HepG2 (cell line): ENCODE data around the gene FAH. TPM values are rescaled to one million over a fixed set of nuclear protein-coding genes. Genes with fewer than 3 reads are reported as not detected.

Source experiments
- ATAC-seq: fragments of 200-7000 bp; cut with Tn5 transposase; 3 replicates; pipeline ENCODE4 v1.9.1; 2020; ENCODE audit warnings: mild to moderate bottlenecking, moderate library complexity
- BruUV-seq: library from RNA; stranded (reverse); fragments of 400-500 nt; replicated peaks from 2 replicates; lab custom pipeline; 2021; lab: Mats Ljungman, UMichigan
- CTCF ChIA-PET: fragments of 300-600 bp; formaldehyde crosslinking; extraction: SDS; loops from one replicate; lab custom pipeline; 2021; ENCODE audit warnings: low total read pairs, inconsistent platforms, low intra/inter-chr PET ratio; lab: Yijun Ruan, JAX
- POLR2A ChIA-PET: fragments of 350-600 bp; sonication (Branson Sonifier 250); formaldehyde crosslinking; loops from one replicate; lab custom pipeline; 2020; ENCODE audit warnings: antibody characterized with exemption, inconsistent platforms; lab: Yijun Ruan, JAX
- DNase-seq: peaks from one replicate; pipeline ENCODE4 v3.0.0-alpha.2; 2015; ENCODE audit warnings: low spot score
- FAIRE-seq: peaks from 3 replicates; lab custom pipeline; 2011; peaks lifted over from hg19 to GRCh38; lab: Jason Lieb, UNC
- H2AFZ ChIP-seq: one replicate; pipeline ENCODE4 v1.6.1; 2011; ENCODE audit warnings: low read length, inconsistent platforms
- H3K27ac ChIP-seq: fragments of 300-600 bp; 3 replicates; pipeline ENCODE4 v1.8.0; 2011; ENCODE audit warnings: mixed run types, mild to moderate bottlenecking, mixed read lengths, low read length, inconsistent platforms; ENCODE audit not compliant: insufficient read depth; ENCODE audit errors: extremely low read length
- H3K27me3 ChIP-seq, 2 experiments: fragments of 200-600 bp in 1 of 2; 2 replicates in 1 of 2; 3 replicates in 1 of 2; pipeline versions ENCODE4 v1.6.0 to v1.8.0; 2011; ENCODE audit warnings: low read length in 2 of 2, mild to moderate bottlenecking in 2 of 2, moderate library complexity in 2 of 2, inconsistent platforms in 1 of 2; ENCODE audit not compliant: insufficient read depth in 2 of 2, control insufficient read depth in 1 of 2
- H3K36me3 ChIP-seq, 2 experiments: fragments of 200-600 bp in 1 of 2; replicated peaks in 1 of 2; 2 replicates in 1 of 2; 3 replicates in 1 of 2; pipeline versions ENCODE4 v1.5.1 to v1.8.0; 2011; ENCODE audit warnings: low read length in 2 of 2, inconsistent platforms in 1 of 2; ENCODE audit not compliant: insufficient read depth in 2 of 2, control insufficient read depth in 1 of 2
- H3K4me1 ChIP-seq: 2 replicates; pipeline ENCODE4 v1.5.1; 2012; ENCODE audit warnings: low read length, inconsistent platforms; ENCODE audit not compliant: insufficient read depth
- H3K4me2 ChIP-seq: 2 replicates; pipeline ENCODE4 v1.6.0; 2011; ENCODE audit warnings: low read depth, low read length, inconsistent platforms
- H3K4me3 ChIP-seq, 3 experiments: fragments of 200-600 bp in 1 of 3; sonication (generic), shearing (Covaris generic) in 1 of 3; replicated peaks in 1 of 3; 2 replicates each; pipeline ENCODE4 v1.5.1; 2011 to 2016; ENCODE audit warnings: low read length in 3 of 3, inconsistent platforms in 2 of 3, low read depth in 2 of 3, mild to moderate bottlenecking in 2 of 3, control low read depth in 1 of 3, mixed read lengths in 1 of 3; ENCODE audit not compliant: insufficient read depth in 1 of 3
- H3K79me2 ChIP-seq: one replicate; pipeline ENCODE4 v1.6.1; 2011; ENCODE audit warnings: low read length, inconsistent platforms; ENCODE audit not compliant: insufficient read depth
- H3K9ac ChIP-seq: 2 replicates; pipeline ENCODE4 v1.6.0; 2011; ENCODE audit warnings: mild to moderate bottlenecking, low read depth, low read length, inconsistent platforms; ENCODE audit not compliant: insufficient read depth
- H3K9me3 ChIP-seq: 2 replicates; pipeline ENCODE4 v1.5.1; 2012; ENCODE audit warnings: mild to moderate bottlenecking, low read length
- H4K20me1 ChIP-seq: 2 replicates; pipeline ENCODE4 v1.6.0; 2011; ENCODE audit warnings: inconsistent platforms, mild to moderate bottlenecking, low read length, moderate library complexity; ENCODE audit not compliant: insufficient read depth
- ADNP ChIP-seq: sonication (generic); formaldehyde crosslinking; IDR thresholded peaks from 2 replicates; pipeline ENCODE4 v1.4.0; 2020; ENCODE audit warnings: missing genetic modification reagents
- ARID2 ChIP-seq: sonication (generic); formaldehyde crosslinking; IDR thresholded peaks from 2 replicates; pipeline ENCODE4 v1.8.1; 2022; ENCODE audit warnings: mild to moderate bottlenecking, missing genetic modification reagents, borderline replicate concordance
- ASH2L ChIP-seq: fragments of 300-600, 200-600 bp; sonication (generic); IDR thresholded peaks from 2 replicates; pipeline ENCODE4 v1.7.0; 2017; ENCODE audit warnings: low read depth, mild to moderate bottlenecking, moderate library complexity, mixed read lengths, low read length; ENCODE audit not compliant: insufficient read length
- BORCS8-MEF2B ChIP-seq: sonication (generic); formaldehyde crosslinking; IDR thresholded peaks from 2 replicates; pipeline ENCODE4 v1.8.0; 2022; ENCODE audit warnings: mild to moderate bottlenecking, missing genetic modification reagents
- FOXJ3 ChIP-seq: sonication (generic); formaldehyde crosslinking; IDR thresholded peaks from 2 replicates; pipeline ENCODE4 v1.4.0; 2020; ENCODE audit warnings: missing genetic modification reagents, mild to moderate bottlenecking, borderline replicate concordance
- HDAC1 ChIP-seq: sonication (generic); formaldehyde crosslinking; IDR thresholded peaks from 2 replicates; pipeline ENCODE4 v1.5.1; 2020; ENCODE audit warnings: mild to moderate bottlenecking, missing genetic modification reagents
- HOMEZ ChIP-seq: IDR thresholded peaks from 2 replicates; pipeline ENCODE4 v1.6.1; 2016; ENCODE audit warnings: low read depth
- KDM4B ChIP-seq: sonication (generic); formaldehyde crosslinking; IDR thresholded peaks from 2 replicates; pipeline ENCODE4 v1.4.0; 2020; ENCODE audit warnings: missing genetic modification reagents
- MEIS1 ChIP-seq: sonication (generic); formaldehyde crosslinking; IDR thresholded peaks from 2 replicates; pipeline ENCODE4 v1.9.0; 2021; ENCODE audit warnings: mild to moderate bottlenecking, missing genetic modification reagents, moderate library complexity, borderline replicate concordance
- NR0B2 ChIP-seq: sonication (generic); formaldehyde crosslinking; IDR thresholded peaks from 2 replicates; pipeline ENCODE4 v1.4.0; 2020; ENCODE audit warnings: mild to moderate bottlenecking, missing genetic modification reagents
- RNF2 ChIP-seq: fragments of 450-650 bp; conservative IDR thresholded peaks from 2 replicates; pipeline ENCODE4 v1.6.1; 2016; ENCODE audit warnings: low read depth
- SAP130 ChIP-seq: IDR thresholded peaks from 2 replicates; pipeline ENCODE4 v1.6.1; 2016; ENCODE audit warnings: low read depth
- SRY ChIP-seq: sonication (generic); formaldehyde crosslinking; IDR thresholded peaks from 2 replicates; pipeline ENCODE4 v1.8.0; 2022; ENCODE audit warnings: mild to moderate bottlenecking, missing genetic modification reagents
- TBL1XR1 ChIP-seq: fragments of 150-350 bp; IDR thresholded peaks from 2 replicates; pipeline ENCODE4 v1.6.1; 2014; ENCODE audit warnings: borderline replicate concordance, low read length; ENCODE audit not compliant: partially characterized antibody
- ZBTB25 ChIP-seq: IDR thresholded peaks from 2 replicates; pipeline ENCODE4 v1.6.1; 2018; ENCODE audit warnings: missing genetic modification reagents
- ZNF496 ChIP-seq: sonication (generic); formaldehyde crosslinking; IDR thresholded peaks from 2 replicates; pipeline ENCODE4 v1.8.1; 2023; ENCODE audit warnings: mild to moderate bottlenecking, moderate library complexity, missing genetic modification reagents; ENCODE audit not compliant: insufficient replicate concordance
- ZNF616 ChIP-seq: sonication (generic); formaldehyde crosslinking; IDR thresholded peaks from 2 replicates; pipeline ENCODE4 v1.5.0; 2020; ENCODE audit warnings: low read depth, mild to moderate bottlenecking, missing genetic modification reagents
- ZNF839 ChIP-seq: sonication (generic); formaldehyde crosslinking; IDR thresholded peaks from 2 replicates; pipeline ENCODE4 v1.4.0; 2020; ENCODE audit warnings: missing genetic modification reagents, mild to moderate bottlenecking, borderline replicate concordance
- ZNF883 ChIP-seq: sonication (generic); formaldehyde crosslinking; IDR thresholded peaks from 2 replicates; pipeline ENCODE4 v1.5.1; 2020; ENCODE audit warnings: mild to moderate bottlenecking, missing genetic modification reagents; ENCODE audit errors: not compliant biosample characterization
- WGBS: methylation state at CpG from one replicate; pipeline ENCODE4 v1.1.6; 2017; ENCODE audit warnings: low lambda C conversion rate; 5-methylcytosine and 5-hydroxymethylcytosine counted together
- in situ Hi-C: cut with HindIII; loops from 2 replicates; pipeline ENCODE4 v1.10.0; 2017; ENCODE audit warnings: low pct_unique_long_range_greater_than_20kb; ENCODE audit not compliant: extremely low pct_ligation_motif_present
- intact Hi-C: fragments of 100-400 bp; cut with micrococcal nuclease; formaldehyde crosslinking; loops from one replicate; pipeline ENCODE4 v1.10.0; 2022; ENCODE audit not compliant: unreplicated experiment
- polyA plus RNA-seq, 8 experiments: library from polyadenylated mRNA; depleted of rRNA in 3 of 8; stranded (reverse) in 7 of 8; unstranded in 1 of 8; fragments of >200 nt; fragmentation: Illumina TruSeq in 4 of 8; extraction: Trizol in 4 of 8; gene quantifications; 2 replicates each; pipeline versions ENCODE4 v1.2.1 to v1.2.3, GENCODE V29; 2011 to 2016; ENCODE audit warnings: low read depth in 4 of 8, missing spikeins in 1 of 8, mixed read lengths in 1 of 8; ENCODE audit not compliant: insufficient read depth in 1 of 8
- total RNA-seq, 5 experiments: library from RNA; depleted of rRNA; stranded (reverse); fragments of >200 nt; fragmentation: Illumina TruSeq; extraction: Trizol; gene quantifications; 2 replicates each; pipeline ENCODE4 v1.2.3, GENCODE V29; 2016; ENCODE audit warnings: low read depth in 1 of 5

FAH gene
- total and polyA plus RNA-seq, 2 of the 13 experiments (the other 11 are each of a cell fraction or from before 2014, with no cell fraction given) = 36.6 to 75.0 TPM

GRCh38 chr15:80233581-80233980, 80.8 kb downstream of the FAH start:
- Histone ChIP-seq H3K4me3 (no peak overlapping the region), H3K9me3 (no peaks in the 10 kb centered on the region)
- 92% methylated on average over 6 of the region's 9 CpGs for WGBS
- TF ChIP-seq TBL1XR1 (no peak), SAP130 (no peak), ZNF496 (CRISPR knock-in tag) (no peak), SRY (CRISPR knock-in tag) (no peak), HDAC1 (no peak), ZNF883 (CRISPR knock-in tag) (no peak), BORCS8-MEF2B (CRISPR knock-in tag) (no peak), FOXJ3 (CRISPR knock-in tag) (no peak), ZBTB25 (CRISPR knock-in tag) (no peak), KDM4B (CRISPR knock-in tag) (no peak), ZNF616 (no peak), ZNF839 (CRISPR knock-in tag) (no peak), RNF2 (no peak), ASH2L (no peak), MEIS1 (no peak), ADNP (CRISPR knock-in tag) (no peak), NR0B2 (no peak), ARID2 (CRISPR knock-in tag) (no peak), HOMEZ (CRISPR knock-in tag) (no peak)
- TF ChIP-seq, all 625 proteins: peak for 0
- CTCF ChIA-PET = no interaction called here
- no peaks in the 10 kb centered on the region for H3K27me3 ChIP-seq
- no peak overlapping the region for H2AFZ ChIP-seq
- DNase-seq = no peak
- in situ Hi-C loops = no loop called here
- H3K4me1 ChIP-seq = no peaks in the 10 kb centered on the region
- H3K27ac ChIP-seq = no peak overlapping the region
- no peak for FAIRE-seq
- ATAC-seq = no peak
- intact Hi-C loops = no loop called here
- H3K9ac ChIP-seq = no peak overlapping the region
- no peaks in the 10 kb centered on the region for H3K79me2 ChIP-seq
- BruUV-seq = no TSS peak
- H3K4me2 ChIP-seq = no peak overlapping the region
- POLR2A ChIA-PET = no interaction called here
- no peaks in the 10 kb centered on the region for H3K36me3 ChIP-seq
- H4K20me1 ChIP-seq = no peaks in the 10 kb centered on the region
